Immature natural killer cell (primary cell): ENCODE data around the gene CARD16. TPM values are rescaled to one million over a fixed set of nuclear protein-coding genes. Genes with fewer than 3 reads are reported as not detected.
A peak's percentile ranks its signal among the peaks of the same experiment; 100 is the strongest.
"Not testable (repeated sequence)": the region's sequence is repeated elsewhere in the genome, so short reads cannot be mapped to it uniquely, and the experiment has no call there.

ENCODE experiments used
- DNase-seq, 3 donors: peaks; one replicate each; pipeline ENCODE4 v3.0.0; 2022; ENCODE audit warnings: mixed read lengths in 1 of 3
- H3K27ac Mint-ChIP-seq, 6 donors: one replicate each; pipeline ENCODE4 v1.8.0; 2020; ENCODE audit warnings: mixed read lengths in 6 of 6, mild to moderate bottlenecking in 5 of 6, inconsistent platforms in 4 of 6, moderate library complexity in 3 of 6
- H3K27me3 Mint-ChIP-seq, 3 donors: one replicate each; pipeline ENCODE4 v1.8.0; 2020 to 2021; ENCODE audit warnings: low read depth in 3 of 3, mild to moderate bottlenecking in 3 of 3, mixed read lengths in 3 of 3, moderate library complexity in 3 of 3, inconsistent platforms in 1 of 3
- H3K36me3 Mint-ChIP-seq, 3 donors: one replicate each; pipeline ENCODE4 v1.8.0; 2020; ENCODE audit warnings: mixed read lengths in 3 of 3, inconsistent platforms in 2 of 3, mild to moderate bottlenecking in 2 of 3
- H3K4me1 Mint-ChIP-seq, 2 donors: one replicate each; pipeline ENCODE4 v1.8.0; 2020; ENCODE audit warnings: inconsistent platforms in 2 of 2, mild to moderate bottlenecking in 2 of 2, mixed read lengths in 2 of 2, moderate library complexity in 1 of 2
- H3K4me3 Mint-ChIP-seq, 5 donors: one replicate each; pipeline ENCODE4 v1.8.0; 2020; ENCODE audit warnings: mild to moderate bottlenecking in 5 of 5, mixed read lengths in 5 of 5, inconsistent platforms in 3 of 5, moderate library complexity in 3 of 5
- H3K9me3 Mint-ChIP-seq, 6 donors: one replicate each; pipeline ENCODE4 v1.8.0; 2020; ENCODE audit warnings: mild to moderate bottlenecking in 6 of 6, mixed read lengths in 6 of 6, inconsistent platforms in 4 of 6, moderate library complexity in 3 of 6
- polyA plus RNA-seq, 3 donors: library from polyadenylated mRNA; unstranded; fragments of 300-500 nt; fragmentation: Illumina TruSeq; gene quantifications; one replicate each; pipeline ENCODE4 v1.2.3, GENCODE V29; 2021

CARD16 gene
- polyA plus RNA-seq, 3 donors from 2014 or later: 297 to 386 (median 368) TPM

DNA sequence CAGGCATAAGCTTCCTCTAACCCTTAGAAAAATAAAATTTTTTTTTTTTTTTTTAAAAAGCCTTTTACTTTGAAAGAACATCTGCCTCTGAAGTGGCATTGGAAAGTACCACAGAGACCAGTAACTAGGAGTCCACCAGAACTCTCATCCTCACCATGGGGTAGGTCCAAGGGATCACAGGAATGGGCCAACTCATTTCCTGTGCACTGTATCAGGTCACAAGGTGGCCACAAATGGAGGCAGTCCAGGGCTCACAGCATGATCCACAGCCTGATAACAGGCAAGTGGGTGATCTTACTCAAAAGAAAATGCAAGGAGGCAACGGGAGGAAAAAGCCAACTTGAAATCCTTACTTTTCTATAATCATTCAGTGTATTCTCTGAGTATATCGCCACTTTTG lies 24.6 kb upstream of the CARD16 start:
- not testable (repeated sequence) for H3K9me3 Mint-ChIP-seq, H3K27ac Mint-ChIP-seq, H3K4me3 Mint-ChIP-seq, H3K36me3 Mint-ChIP-seq, H3K27me3 Mint-ChIP-seq, DNase-seq
- H3K4me1 Mint-ChIP-seq: peaks cover 3 to 10% of the 10 kb centered on the region in 2 donors

DNA sequence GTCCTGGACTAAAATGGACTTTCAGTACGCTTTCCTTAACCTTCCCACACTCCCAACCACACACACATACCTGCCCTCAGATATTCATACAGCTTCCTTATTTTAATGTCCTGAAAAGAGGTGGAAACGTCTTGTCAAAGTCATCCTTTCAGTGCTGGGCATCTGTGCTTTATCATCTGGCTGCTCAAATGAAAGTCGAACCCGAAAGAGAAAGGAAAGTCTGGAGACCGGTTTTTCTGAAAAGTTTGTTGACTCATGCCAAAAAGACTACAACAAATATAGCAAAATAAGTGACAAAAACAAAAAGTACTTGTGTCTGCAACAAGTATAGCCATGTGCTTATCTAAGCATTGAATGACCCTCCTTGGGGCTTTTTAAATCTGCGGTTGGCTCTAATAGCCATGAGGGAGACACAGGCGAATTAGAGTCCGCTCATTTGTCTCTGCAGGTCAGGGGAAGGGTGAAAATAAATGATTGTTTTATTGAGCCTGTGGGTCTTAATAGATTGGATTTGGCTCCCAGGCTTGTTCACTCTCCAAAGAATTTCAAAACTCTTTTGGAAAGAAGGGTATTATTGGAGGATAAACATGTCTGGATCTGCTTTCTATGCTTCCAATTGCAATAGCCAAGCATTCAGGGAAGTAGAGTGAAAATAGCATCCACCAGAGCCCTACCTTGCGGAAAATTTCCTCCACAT lies 18.3 kb upstream of the CARD16 start:
- not testable (repeated sequence) for H3K4me1 Mint-ChIP-seq, H3K36me3 Mint-ChIP-seq, DNase-seq, H3K27me3 Mint-ChIP-seq, H3K4me3 Mint-ChIP-seq, H3K27ac Mint-ChIP-seq, H3K9me3 Mint-ChIP-seq

DNA sequence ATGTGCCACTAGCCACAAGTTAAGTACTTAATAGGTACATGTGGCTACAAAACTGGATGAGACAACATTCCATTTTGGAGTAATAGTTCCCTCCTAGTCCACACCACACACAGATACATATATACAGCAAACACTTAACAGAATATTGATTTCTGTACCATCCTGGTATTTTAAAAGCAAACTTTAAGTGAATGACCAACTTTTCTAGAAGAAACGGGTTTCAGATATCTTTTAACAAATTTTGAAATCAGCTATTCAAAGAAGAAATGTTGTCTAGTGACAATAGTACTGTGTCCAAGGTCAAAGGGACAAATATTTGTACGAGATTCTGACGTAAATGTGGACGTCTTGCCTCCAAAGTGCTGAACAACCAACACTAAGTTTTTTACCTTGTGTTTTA lies 12.3 kb upstream of the CARD16 start:
- DNase-seq: no peak
- Mint-ChIP-seq H3K4me3 (no peak overlapping the region), H3K36me3 (peaks cover 0 to 4% (median 0%) of the 10 kb centered on the region in 3 donors), H3K27ac (no peak overlapping the region), H3K27me3 (peaks cover 0 to 4% (median 3%) of the 10 kb centered on the region in 3 donors), H3K4me1 (no peaks in the 10 kb centered on the region), H3K9me3 (peaks cover 0 to 2% (median 0%) of the 10 kb centered on the region in 6 donors)

DNA sequence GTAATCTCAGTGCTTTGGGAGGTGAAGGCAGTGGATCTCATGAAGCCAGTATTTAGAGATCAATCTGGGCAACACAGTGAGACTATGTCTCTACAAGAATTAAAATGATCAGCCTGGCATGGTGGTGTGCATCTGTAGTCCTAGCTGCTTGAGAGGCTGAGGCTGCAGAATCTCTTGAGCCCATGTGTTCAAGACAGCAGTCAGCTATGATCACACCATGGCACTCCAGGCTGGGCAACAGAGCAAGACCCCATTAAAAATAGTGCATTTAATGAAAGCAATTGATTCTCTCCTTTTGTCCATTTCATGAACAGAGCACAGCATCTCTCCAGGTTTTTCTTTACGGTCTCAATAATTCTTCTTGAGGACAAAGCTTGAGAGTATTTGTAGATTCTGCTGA lies 11.3 kb upstream of the CARD16 start:
- Mint-ChIP-seq H3K9me3 (peaks cover 0 to 2% (median 0%) of the 10 kb centered on the region in 6 donors), H3K4me3 (no peak overlapping the region), H3K36me3 (peaks cover 0 to 4% (median 0%) of the 10 kb centered on the region in 3 donors), H3K4me1 (no peaks in the 10 kb centered on the region), H3K27me3 (peaks cover under 1 to 4% (median 3%) of the 10 kb centered on the region in 3 donors), H3K27ac (no peak overlapping the region)
- DNase-seq: no peak

DNA sequence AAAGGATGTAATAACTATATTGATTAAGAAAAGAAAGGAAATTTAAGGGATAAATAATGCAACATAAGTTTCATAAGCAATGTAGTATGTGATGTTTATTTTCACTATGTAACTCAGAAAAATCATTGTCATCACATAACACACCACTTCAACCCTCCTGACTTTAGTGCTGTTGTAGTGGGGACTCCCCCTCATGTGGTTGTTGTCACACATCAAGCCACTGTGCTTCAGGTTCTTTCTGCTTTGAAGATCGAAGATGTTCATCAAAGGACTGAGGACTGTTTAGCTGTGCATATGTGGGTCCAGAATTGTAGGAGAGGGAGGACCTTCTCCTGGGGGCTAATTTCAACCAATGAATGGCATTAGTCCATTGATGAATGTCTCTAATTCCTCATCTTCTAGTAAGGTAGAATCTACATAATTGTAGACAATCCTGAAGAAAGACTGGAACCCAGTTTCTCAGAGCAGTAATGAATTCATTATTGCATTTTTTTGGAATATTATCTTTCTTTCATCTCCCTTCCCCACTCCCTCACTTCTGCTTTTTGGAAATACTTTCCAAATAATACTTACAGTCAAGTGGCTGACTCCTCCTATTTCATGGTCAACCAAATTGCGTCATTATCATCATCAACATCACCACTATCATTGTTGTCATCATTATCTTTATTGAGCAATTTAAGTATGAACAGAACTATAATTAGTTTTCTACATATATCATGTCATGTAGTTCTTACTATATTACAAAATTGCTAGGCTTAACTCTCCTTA lies 9.8 kb upstream of the CARD16 start:
- no peak for DNase-seq
- H3K36me3 Mint-ChIP-seq: peaks cover 0 to 4% (median 0%) of the 10 kb centered on the region in 3 donors
- no peaks in the 10 kb centered on the region for H3K4me1 Mint-ChIP-seq
- H3K27me3 Mint-ChIP-seq: peaks cover 3 to 4% (median 3%) of the 10 kb centered on the region in 3 donors
- no peak overlapping the region for H3K27ac Mint-ChIP-seq
- H3K9me3 Mint-ChIP-seq: peaks cover 0 to 2% (median 0%) of the 10 kb centered on the region in 6 donors
- no peak overlapping the region for H3K4me3 Mint-ChIP-seq

DNA sequence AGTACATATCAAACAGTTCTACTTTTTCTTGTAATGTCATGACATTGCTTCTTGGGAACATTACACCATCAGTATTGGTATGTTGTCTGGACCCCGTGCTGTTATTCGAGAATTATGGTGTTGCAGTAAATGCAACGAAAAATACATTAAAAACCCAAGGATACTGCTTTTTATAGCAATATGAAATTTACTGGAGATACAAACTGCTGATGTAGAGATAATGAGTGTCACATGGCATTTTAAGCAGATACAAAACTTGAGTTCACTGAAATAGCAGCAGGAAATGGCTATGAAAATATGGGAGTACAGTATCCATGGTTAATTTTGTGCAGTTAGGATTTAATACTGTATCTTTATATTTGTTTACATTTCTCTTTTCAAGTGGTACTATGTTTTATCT lies 7.4 kb upstream of the CARD16 start:
- Mint-ChIP-seq H3K4me1 (no peaks in the 10 kb centered on the region), H3K27me3 (peaks cover 3 to 4% (median 3%) of the 10 kb centered on the region in 3 donors), H3K4me3 (no peak overlapping the region), H3K27ac (no peak overlapping the region), H3K9me3 (peaks cover 0 to 2% (median 0%) of the 10 kb centered on the region in 6 donors), H3K36me3 (peaks cover 0 to 4% (median 0%) of the 10 kb centered on the region in 3 donors)
- DNase-seq: no peak

DNA sequence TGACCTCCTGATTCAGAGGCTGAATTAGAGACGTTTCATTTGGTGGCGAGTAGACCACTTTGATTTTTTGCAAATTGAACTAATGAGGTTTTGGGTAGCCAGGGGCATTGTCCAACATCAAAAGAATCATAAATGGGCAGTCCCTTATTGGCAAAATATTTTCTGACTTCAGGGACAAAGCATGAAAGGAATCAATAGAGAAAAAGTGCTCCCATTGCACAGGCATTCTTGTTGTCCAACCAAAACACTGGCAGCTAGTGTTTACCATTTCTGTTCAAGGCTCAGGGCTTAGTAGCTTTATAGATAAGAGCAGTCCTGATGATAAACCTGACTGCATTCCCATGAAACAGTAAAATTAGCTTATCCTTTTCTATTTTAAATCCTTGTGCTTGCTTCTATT lies 6.4 kb upstream of the CARD16 start:
- H3K27ac Mint-ChIP-seq: no peak overlapping the region
- no peak for DNase-seq
- H3K4me3 Mint-ChIP-seq: no peak overlapping the region
- peaks cover 0 to 2% (median 0%) of the 10 kb centered on the region in 6 donors for H3K9me3 Mint-ChIP-seq
- H3K4me1 Mint-ChIP-seq: peaks cover 2 to 6% of the 10 kb centered on the region in 2 donors
- peaks cover 2 to 4% (median 3%) of the 10 kb centered on the region in 3 donors for H3K27me3 Mint-ChIP-seq
- H3K36me3 Mint-ChIP-seq: peaks cover 0 to 4% (median 0%) of the 10 kb centered on the region in 3 donors

DNA sequence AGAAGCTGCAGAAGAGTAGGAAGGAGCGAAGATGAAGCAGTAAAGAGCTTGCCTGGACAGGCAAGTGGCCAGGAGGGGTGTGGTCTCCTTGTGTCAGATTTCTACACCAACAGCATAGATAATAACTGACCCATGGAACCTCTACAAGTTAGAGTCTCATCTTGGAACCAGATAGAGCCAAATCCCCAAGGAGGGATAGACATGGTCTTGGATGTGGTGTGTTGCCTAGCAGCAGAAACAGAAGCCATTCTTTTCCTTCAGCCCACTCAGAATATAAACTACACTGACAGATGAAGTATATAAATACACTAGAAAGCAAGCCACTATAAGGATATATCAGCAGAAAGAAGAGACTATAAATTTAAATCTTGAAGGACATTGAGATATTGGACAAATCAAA lies 4.3 kb upstream of the CARD16 start:
- Mint-ChIP-seq H3K27me3 (peaks cover 0 to 4% (median 0%) of the 10 kb centered on the region in 3 donors), H3K36me3 (peaks cover 0 to 4% (median 0%) of the 10 kb centered on the region in 3 donors), H3K9me3 (no peaks in the 10 kb centered on the region), H3K4me1 (peaks cover 16 to 26% of the 10 kb centered on the region in 2 donors), H3K4me3 (no peak overlapping the region), H3K27ac (no peak overlapping the region)
- DNase-seq: no peak

DNA sequence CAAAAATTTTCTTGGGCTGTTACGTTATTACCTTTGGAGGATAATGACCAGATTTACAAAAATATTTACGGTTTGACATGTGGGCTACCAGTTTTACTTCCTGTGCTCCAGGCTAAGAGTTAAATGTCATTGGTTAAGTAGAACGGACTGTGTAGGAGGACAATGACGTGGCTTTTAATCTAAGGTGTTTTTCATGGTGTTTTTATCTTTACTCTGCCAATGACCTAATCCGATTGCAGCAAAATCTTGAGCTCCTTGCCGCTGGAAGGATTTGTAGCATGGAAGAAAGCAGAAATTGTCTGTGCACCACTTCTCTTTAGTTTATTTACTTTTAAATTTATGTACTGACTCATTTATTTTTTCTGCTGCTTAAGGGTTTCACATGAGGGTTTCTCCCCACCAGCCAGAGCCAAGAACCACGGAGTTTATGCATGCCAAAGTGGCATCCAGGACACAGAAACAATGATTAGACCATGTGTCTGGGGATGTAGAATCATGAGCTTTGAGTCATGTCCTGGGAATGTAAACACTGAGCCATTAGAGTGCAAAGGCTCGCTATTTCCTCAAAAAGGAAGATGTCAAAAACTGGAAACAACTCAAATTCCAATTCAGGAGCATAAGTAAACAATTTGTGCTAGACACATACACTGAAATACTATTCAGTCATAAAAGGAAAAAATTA lies 1.9 kb upstream of the CARD16 start:
- Mint-ChIP-seq H3K4me3 (peak overlapping the region in 2 of 5 donors; percentile 45 to 52), H3K4me1 (peaks cover 40 to 50% of the 10 kb centered on the region in 2 donors), H3K27me3 (peaks cover 0 to 4% (median 0%) of the 10 kb centered on the region in 3 donors), H3K27ac (peak overlapping the region in 1 of 6 donors; percentile 27), H3K36me3 (peaks cover 3 to 5% (median 5%) of the 10 kb centered on the region in 3 donors), H3K9me3 (no peaks in the 10 kb centered on the region)
- DNase-seq: no peak

DNA sequence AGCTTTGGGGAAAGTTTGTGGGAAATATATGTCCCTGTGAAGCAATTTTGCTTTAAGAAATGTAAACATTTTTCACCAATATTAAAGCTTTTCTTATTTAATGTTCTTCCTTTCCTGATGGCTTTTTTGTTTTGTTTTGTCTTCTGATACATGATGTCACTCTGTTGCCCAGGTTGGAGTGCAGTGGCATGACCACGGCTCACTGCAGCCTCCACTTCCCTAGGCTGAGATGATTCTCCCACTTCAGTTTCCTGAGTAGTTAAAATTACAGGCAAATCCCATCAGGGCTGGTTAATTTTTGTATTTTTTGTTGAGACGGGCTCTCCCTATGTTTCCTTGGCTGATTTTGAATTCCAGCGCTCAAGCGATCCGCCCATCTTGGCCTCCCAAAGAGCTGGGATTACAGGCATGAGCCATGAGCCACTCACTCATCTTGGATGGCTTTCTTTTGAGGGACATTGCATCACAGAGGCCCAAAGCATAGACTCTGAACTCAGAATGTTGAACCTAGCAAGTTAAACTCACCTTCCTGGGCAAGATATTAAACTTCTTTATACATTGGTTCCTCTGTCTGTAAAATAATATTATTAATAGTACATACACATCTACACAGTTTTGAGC lies 651 bp upstream of the CARD16 start:
- H3K27ac Mint-ChIP-seq: peak overlapping the region; percentile 68 to 98 (median 86)
- peaks cover 0 to 1% (median 0%) of the 10 kb centered on the region in 3 donors for H3K27me3 Mint-ChIP-seq
- peak overlapping the region; percentile 53 to 100 (median 97) for H3K4me3 Mint-ChIP-seq
- no peak for DNase-seq
- no peaks in the 10 kb centered on the region for H3K9me3 Mint-ChIP-seq
- H3K4me1 Mint-ChIP-seq: peaks cover 51 to 63% of the 10 kb centered on the region in 2 donors
- H3K36me3 Mint-ChIP-seq: peaks cover 14 to 16% (median 16%) of the 10 kb centered on the region in 3 donors

DNA sequence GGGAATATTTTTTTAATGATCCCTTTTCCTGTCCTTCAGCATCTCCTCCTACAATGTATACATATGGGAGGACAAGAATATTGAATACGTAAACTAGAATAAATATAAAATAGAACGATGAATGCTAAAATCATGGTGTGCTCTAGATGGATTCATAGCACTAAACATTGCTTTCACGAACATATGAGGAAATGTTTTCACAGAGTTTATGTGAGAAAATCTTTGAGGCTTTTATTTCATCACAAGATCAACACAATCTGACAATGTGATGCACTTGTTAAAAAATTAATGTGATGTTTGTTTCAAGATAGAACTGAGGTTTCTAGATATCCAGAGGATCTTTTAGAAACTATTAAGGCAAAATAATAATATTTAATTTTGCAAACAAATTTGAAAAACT lies 3.0 kb downstream of the CARD16 start:
- H3K27ac Mint-ChIP-seq: peak overlapping the region in 5 of 6 donors; percentile 46 to 98 (median 92)
- H3K9me3 Mint-ChIP-seq: no peaks in the 10 kb centered on the region
- H3K36me3 Mint-ChIP-seq: peaks cover 37 to 44% (median 38%) of the 10 kb centered on the region in 3 donors
- H3K4me1 Mint-ChIP-seq: peaks cover 58 to 75% of the 10 kb centered on the region in 2 donors
- peak in 1 of 3 donors; percentile 12 for DNase-seq
- peak overlapping the region; percentile 94 to 100 (median 97) for H3K4me3 Mint-ChIP-seq
- H3K27me3 Mint-ChIP-seq: peaks cover 0 to 1% (median 0%) of the 10 kb centered on the region in 3 donors

DNA sequence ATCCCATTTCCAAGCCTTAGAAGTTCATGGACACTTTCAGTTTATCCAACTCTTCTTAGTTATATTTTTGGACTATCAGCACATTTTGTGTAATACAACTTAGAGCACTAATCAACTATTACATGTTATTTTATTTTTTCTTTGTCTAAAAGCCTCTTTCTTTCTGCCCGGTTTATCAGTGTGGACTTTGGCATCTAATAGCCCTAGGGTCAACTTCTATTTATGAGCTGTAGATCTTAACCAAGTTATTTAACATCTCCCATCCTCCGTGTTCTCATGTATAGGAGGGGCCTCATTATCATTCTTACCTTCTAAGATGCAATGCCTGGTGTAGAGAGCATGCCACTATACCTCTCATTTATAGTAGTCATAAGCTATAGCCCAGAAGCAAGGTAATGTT lies 4.4 kb downstream of the CARD16 start:
- H3K9me3 Mint-ChIP-seq: no peaks in the 10 kb centered on the region
- peak overlapping the region in 2 of 5 donors; percentile 1 for H3K4me3 Mint-ChIP-seq
- no peak for DNase-seq
- peaks cover 37 to 52% (median 45%) of the 10 kb centered on the region in 3 donors for H3K36me3 Mint-ChIP-seq
- peak overlapping the region in 5 of 6 donors; percentile 2 to 92 (median 43) for H3K27ac Mint-ChIP-seq
- H3K27me3 Mint-ChIP-seq: peaks cover 0 to under 1% (median 0%) of the 10 kb centered on the region in 3 donors
- H3K4me1 Mint-ChIP-seq: peaks cover 58 to 68% of the 10 kb centered on the region in 2 donors
